Parathyroid adenoma (tissue), 2 donors: Measurements from ENCODE around the gene VPS41.

ENCODE experiments used
- H2AFZ ChIP-seq: fragments of 300-600 bp; sonication (generic); one replicate; pipeline ENCODE4 v1.7.0; 2017; ENCODE audit warnings: antibody characterized with exemption, mild to moderate bottlenecking
- H3K27ac ChIP-seq: fragments of 300-600 bp; sonication (generic); one replicate; pipeline ENCODE4 v1.7.0; 2017
- H3K27me3 ChIP-seq: fragments of 300-600 bp; sonication (generic); one replicate; pipeline ENCODE4 v1.7.0; 2017; ENCODE audit warnings: low read length; ENCODE audit not compliant: control insufficient read depth, insufficient read depth
- H3K36me3 ChIP-seq: fragments of 300-600 bp; sonication (generic); one replicate; pipeline ENCODE4 v1.7.0; 2017; ENCODE audit warnings: low read length; ENCODE audit not compliant: control insufficient read depth, insufficient read depth
- H3K4me1 ChIP-seq: fragments of 300-600 bp; sonication (generic); one replicate; pipeline ENCODE4 v1.7.0; 2017; ENCODE audit warnings: control low read depth
- H3K4me2 ChIP-seq: fragments of 300-600 bp; sonication (generic); one replicate; pipeline ENCODE4 v1.7.0; 2017; ENCODE audit warnings: low read length
- H3K4me3 ChIP-seq: fragments of 300-600 bp; sonication (generic); one replicate; pipeline ENCODE4 v1.7.0; 2017; ENCODE audit warnings: low read depth, low read length
- H3K79me2 ChIP-seq: fragments of 300-600 bp; sonication (generic); one replicate; pipeline ENCODE4 v1.7.0; 2017; ENCODE audit warnings: control low read depth
- H3K9ac ChIP-seq: fragments of 300-600 bp; sonication (generic); one replicate; pipeline ENCODE4 v1.7.0; 2017; ENCODE audit warnings: mild to moderate bottlenecking
- H3K9me3 ChIP-seq: fragments of 300-600 bp; sonication (generic); one replicate; pipeline ENCODE4 v1.7.0; 2017; ENCODE audit warnings: low read length; ENCODE audit not compliant: control insufficient read depth
- TF ChIP-seq, protein P1 (sequence below): fragments of 300-600 bp; sonication (generic); IDR thresholded peaks from one replicate; pipeline ENCODE4 v1.7.0; 2017; ENCODE audit warnings: antibody characterized with exemption, mild to moderate bottlenecking
- donor health status: primary hyperparathyroidism.

VPS41 gene

DNA sequence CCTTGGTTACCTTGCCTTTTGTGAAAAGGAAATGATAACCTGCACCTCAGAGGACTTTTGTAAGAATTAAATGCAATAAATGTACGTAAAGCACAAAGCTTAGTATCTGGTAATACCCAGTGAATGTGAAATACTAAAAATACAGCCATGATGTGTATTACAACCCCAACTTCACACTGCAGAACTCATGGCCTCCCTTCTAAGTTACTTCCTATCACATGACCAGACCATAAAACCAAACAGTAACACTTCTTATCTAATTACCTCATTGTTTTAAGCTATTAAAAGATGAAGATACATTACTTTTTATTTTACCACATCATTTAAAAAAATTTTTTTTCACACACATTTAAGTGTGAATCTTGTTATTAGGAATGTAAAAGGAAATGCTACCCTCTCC is 29.0 kb downstream of the VPS41 start:
- no peak overlapping the region for H3K27ac ChIP-seq
- no peaks in the 10 kb centered on the region for H3K27me3 ChIP-seq
- no peaks in the 10 kb centered on the region for H3K9me3 ChIP-seq
- peaks cover 9% of the 10 kb centered on the region for H3K79me2 ChIP-seq
- no peaks in the 10 kb centered on the region for H3K36me3 ChIP-seq
- H2AFZ ChIP-seq = no peak overlapping the region
- H3K9ac ChIP-seq = no peak overlapping the region
- no peak overlapping the region for H3K4me2 ChIP-seq
- peaks cover 5% of the 10 kb centered on the region for H3K4me1 ChIP-seq
- no peak overlapping the region for H3K4me3 ChIP-seq
- TF ChIP-seq, protein P1, sequence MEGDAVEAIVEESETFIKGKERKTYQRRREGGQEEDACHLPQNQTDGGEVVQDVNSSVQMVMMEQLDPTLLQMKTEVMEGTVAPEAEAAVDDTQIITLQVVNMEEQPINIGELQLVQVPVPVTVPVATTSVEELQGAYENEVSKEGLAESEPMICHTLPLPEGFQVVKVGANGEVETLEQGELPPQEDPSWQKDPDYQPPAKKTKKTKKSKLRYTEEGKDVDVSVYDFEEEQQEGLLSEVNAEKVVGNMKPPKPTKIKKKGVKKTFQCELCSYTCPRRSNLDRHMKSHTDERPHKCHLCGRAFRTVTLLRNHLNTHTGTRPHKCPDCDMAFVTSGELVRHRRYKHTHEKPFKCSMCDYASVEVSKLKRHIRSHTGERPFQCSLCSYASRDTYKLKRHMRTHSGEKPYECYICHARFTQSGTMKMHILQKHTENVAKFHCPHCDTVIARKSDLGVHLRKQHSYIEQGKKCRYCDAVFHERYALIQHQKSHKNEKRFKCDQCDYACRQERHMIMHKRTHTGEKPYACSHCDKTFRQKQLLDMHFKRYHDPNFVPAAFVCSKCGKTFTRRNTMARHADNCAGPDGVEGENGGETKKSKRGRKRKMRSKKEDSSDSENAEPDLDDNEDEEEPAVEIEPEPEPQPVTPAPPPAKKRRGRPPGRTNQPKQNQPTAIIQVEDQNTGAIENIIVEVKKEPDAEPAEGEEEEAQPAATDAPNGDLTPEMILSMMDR = no peak

DNA sequence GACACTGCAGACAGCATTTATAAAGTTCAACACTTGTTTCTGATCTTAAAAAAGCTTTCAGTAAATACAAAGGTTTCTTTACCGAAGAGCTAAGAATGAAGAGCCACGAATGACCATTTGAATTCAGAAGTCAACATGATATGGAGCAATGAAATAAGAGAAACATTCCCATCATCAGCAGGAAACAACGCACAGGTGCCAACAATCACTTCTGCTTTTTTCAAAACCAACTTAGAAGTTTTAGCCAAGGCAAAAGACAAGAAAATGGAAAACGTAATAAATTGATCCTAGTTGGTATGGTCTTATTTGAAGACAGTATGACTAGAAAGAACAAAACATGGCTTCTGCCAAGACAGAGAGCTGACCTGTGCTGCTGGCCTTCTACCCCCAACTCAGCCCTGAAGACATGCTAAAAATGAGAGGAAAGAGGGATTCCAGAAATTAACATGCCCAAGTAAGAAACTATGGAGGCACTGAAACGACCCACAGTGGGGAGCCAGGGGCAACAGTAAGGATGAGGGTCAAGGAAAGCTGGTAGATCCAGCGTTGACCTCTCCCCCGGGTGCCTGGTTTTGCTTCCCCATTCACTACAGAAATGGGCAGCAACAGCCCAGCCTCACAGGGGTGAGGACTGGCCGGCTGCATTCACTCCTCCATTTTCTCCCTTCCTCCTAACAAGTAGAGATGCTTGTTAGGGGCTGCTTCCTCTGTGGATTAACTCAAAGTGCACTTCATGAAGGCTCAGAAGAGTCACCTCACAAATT is 30.1 kb downstream of the VPS41 start:
- H2AFZ ChIP-seq = no peak overlapping the region
- no peaks in the 10 kb centered on the region for H3K9me3 ChIP-seq
- peaks cover 5% of the 10 kb centered on the region for H3K4me1 ChIP-seq
- no peak overlapping the region for H3K27ac ChIP-seq
- H3K4me2 ChIP-seq = no peak overlapping the region
- TF ChIP-seq, protein P1 = no peak
- no peaks in the 10 kb centered on the region for H3K27me3 ChIP-seq
- H3K36me3 ChIP-seq = no peaks in the 10 kb centered on the region
- peaks cover 6% of the 10 kb centered on the region for H3K79me2 ChIP-seq
- no peak overlapping the region for H3K4me3 ChIP-seq
- H3K9ac ChIP-seq = no peak overlapping the region

- peaks cover 5% of the 10 kb centered on the region for H3K4me1 ChIP-seq
- H3K9me3 ChIP-seq = no peaks in the 10 kb centered on the region
- no peak overlapping the region for H3K9ac ChIP-seq
- H3K27me3 ChIP-seq = no peaks in the 10 kb centered on the region
- no peak overlapping the region for H2AFZ ChIP-seq
- H3K27ac ChIP-seq = no peak overlapping the region
- TF ChIP-seq, protein P1 = no peak
- no peaks in the 10 kb centered on the region for H3K79me2 ChIP-seq
- no peak overlapping the region for H3K4me2 ChIP-seq
- H3K4me3 ChIP-seq = no peak overlapping the region
- H3K36me3 ChIP-seq = no peaks in the 10 kb centered on the region
These were observed 35.6 kb downstream of the VPS41 start for GRCh38 chr7:38873433-38873832.

- Histone ChIP-seq H3K9ac (no peak overlapping the region), H3K4me3 (no peak overlapping the region), H3K79me2 (no peaks in the 10 kb centered on the region), H3K4me1 (peaks cover 5% of the 10 kb centered on the region), H3K36me3 (no peaks in the 10 kb centered on the region), H2AFZ (no peak overlapping the region), H3K27me3 (no peaks in the 10 kb centered on the region), H3K4me2 (no peak overlapping the region), H3K9me3 (no peaks in the 10 kb centered on the region), H3K27ac (no peak overlapping the region)
- TF ChIP-seq, protein P1 = no peak
These were observed 36.8 kb downstream of the VPS41 start for GRCh38 chr7:38872202-38872601.

GRCh38 chr7:38870147-38870546 is 38.8 kb downstream of the VPS41 start:
- H3K4me2 ChIP-seq = no peak overlapping the region
- H3K79me2 ChIP-seq = no peaks in the 10 kb centered on the region
- no peaks in the 10 kb centered on the region for H3K4me1 ChIP-seq
- H3K27ac ChIP-seq = no peak overlapping the region
- H3K9ac ChIP-seq = no peak overlapping the region
- no peak overlapping the region for H2AFZ ChIP-seq
- H3K4me3 ChIP-seq = no peak overlapping the region
- H3K9me3 ChIP-seq = no peaks in the 10 kb centered on the region
- H3K27me3 ChIP-seq = no peaks in the 10 kb centered on the region
- TF ChIP-seq, protein P1 = no peak
- H3K36me3 ChIP-seq = no peaks in the 10 kb centered on the region
